Measurements from ENCODE around the gene SYN1.

- TF ChIP-seq CTCF (IDR thresholded peaks at IDR 0.05) (no peak), POLR2AphosphoS5 (IDR thresholded peaks at IDR 0.05; ENCODE audit: insufficient read depth in 1 of 2, low read depth in 1 of 2) (no peak), POLR2A (IDR thresholded peaks at IDR 0.05) (no peak)
These were observed 653 bp downstream of the SYN1 start for GRCh38 chrX:47618923-47619485.

All from vagina (tissue), 2 donors.